Measurements from ENCODE around the gene PCDH15.

GRCh38 chr10:54120806-54121205 lies 680.2 kb downstream of the PCDH15 start:
- TF ChIP-seq CTCF (conservative IDR thresholded peaks at IDR 0.05; ENCODE audit: low read depth, low read length): no peak
- no peak for TF ChIP-seq EZH2 (IDR thresholded peaks at IDR 0.05; ENCODE audit: borderline replicate concordance, low read depth, low read length, poor library complexity, severe bottlenecking)

All from A673 (cell line).